K562 (cell line): ENCODE results near the gene RGS14. TPM values are rescaled to one million over a fixed set of nuclear protein-coding genes. Genes with fewer than 3 reads are reported as not detected.

Experiments used
- CEBPG ChIP-seq, 3 experiments: fragments of 200-800 bp in 1 of 3; sonication (Bioruptor generic) in 1 of 3; sonication (generic) in 1 of 3; formaldehyde crosslinking in 1 of 3; IDR thresholded peaks in 2 of 3; conservative IDR thresholded peaks in 1 of 3; 2 replicates each; pipeline versions ENCODE4 v1.6.1 to v1.8.0; 2016 to 2022; ENCODE audit warnings: missing compliant biosample characterization in 2 of 3, missing genetic modification characterization in 2 of 3, mild to moderate bottlenecking in 1 of 3, missing genetic modification reagents in 1 of 3
- CSDE1 ChIP-seq, 2 experiments: fragments of 450-650 bp; IDR thresholded peaks; 2 replicates each; pipeline ENCODE4 v1.6.1; 2016; ENCODE audit warnings: mild to moderate bottlenecking in 1 of 2
- EP400 ChIP-seq: fragments of 450-650 bp; IDR thresholded peaks from 2 replicates; pipeline ENCODE4 v1.6.1; 2017; ENCODE audit warnings: antibody characterized with exemption, mild to moderate bottlenecking, moderate library complexity
- GATA2 ChIP-seq: sonication (generic); formaldehyde crosslinking; IDR thresholded peaks from 2 replicates; pipeline ENCODE4 v1.4.0; 2020; ENCODE audit warnings: mild to moderate bottlenecking, missing genetic modification reagents
- MAZ ChIP-seq, 2 experiments: fragments of 450-650 bp in 1 of 2; sonication (generic) in 1 of 2; formaldehyde crosslinking; IDR thresholded peaks in 1 of 2; conservative IDR thresholded peaks in 1 of 2; 2 replicates each; pipeline versions ENCODE4 v1.4.0 to v1.5.0; 2020; ENCODE audit warnings: mild to moderate bottlenecking in 1 of 2, missing genetic modification reagents in 1 of 2
- NFE2L1 ChIP-seq: fragments of 450-650 bp; IDR thresholded peaks from 2 replicates; pipeline ENCODE4 v1.6.1; 2016; ENCODE audit warnings: missing genetic modification characterization, low read depth, mild to moderate bottlenecking, missing compliant biosample characterization, moderate library complexity, borderline replicate concordance
- NFIC ChIP-seq: fragments of 450-650 bp; IDR thresholded peaks from 2 replicates; pipeline ENCODE4 v1.6.1; 2017; ENCODE audit warnings: mild to moderate bottlenecking, inconsistent platforms
- NR2F6 ChIP-seq: fragments of 450-650 bp; formaldehyde crosslinking; IDR thresholded peaks from 2 replicates; pipeline ENCODE4 v1.4.0; 2020; ENCODE audit warnings: mild to moderate bottlenecking
- NRF1 ChIP-seq, 2 experiments: fragments of 450-650 bp; IDR thresholded peaks in 1 of 2; conservative IDR thresholded peaks in 1 of 2; 2 replicates each; pipeline ENCODE4 v1.6.1; 2014; ENCODE audit warnings: mild to moderate bottlenecking in 2 of 2
- PRDM10 ChIP-seq: fragments of 450-650 bp; IDR thresholded peaks from 2 replicates; pipeline ENCODE4 v1.6.1; 2018; ENCODE audit not compliant: partially characterized antibody
- STAT6 ChIP-seq: sonication (generic); formaldehyde crosslinking; IDR thresholded peaks from 2 replicates; pipeline ENCODE4 v1.8.1; 2023; ENCODE audit warnings: mild to moderate bottlenecking, missing genetic modification reagents
- VEZF1 ChIP-seq: fragments of 200-800 bp; sonication (Bioruptor generic); IDR thresholded peaks from 2 replicates; pipeline ENCODE4 v1.6.1; 2017; ENCODE audit warnings: missing genetic modification characterization, missing compliant biosample characterization
- ZC3H11A ChIP-seq: IDR thresholded peaks from 2 replicates; pipeline ENCODE4 v1.6.1; 2012; ENCODE audit warnings: low read depth, low read length, improper control_type of control experiment
- ZNF124 ChIP-seq: sonication (generic); formaldehyde crosslinking; IDR thresholded peaks from 2 replicates; pipeline ENCODE4 v1.8.1; 2022; ENCODE audit warnings: missing genetic modification reagents
- ZNF217 ChIP-seq: sonication (generic); formaldehyde crosslinking; IDR thresholded peaks from 2 replicates; pipeline ENCODE4 v1.8.0; 2022; ENCODE audit warnings: mild to moderate bottlenecking, missing genetic modification reagents
- ZNF282 ChIP-seq: sonication (generic); formaldehyde crosslinking; IDR thresholded peaks from 2 replicates; pipeline ENCODE4 v1.8.1; 2023; ENCODE audit warnings: missing genetic modification reagents
- ZNF511 ChIP-seq: sonication (generic); formaldehyde crosslinking; IDR thresholded peaks from 2 replicates; pipeline ENCODE4 v1.8.0; 2022; ENCODE audit warnings: mild to moderate bottlenecking, missing genetic modification reagents
- ZNF780A ChIP-seq: fragments of 250-450 bp; sonication (Bioruptor Pico); IDR thresholded peaks from 2 replicates; pipeline ENCODE4 v1.5.0; 2021; ENCODE audit warnings: mild to moderate bottlenecking
- polyA plus RNA-seq, 8 experiments: library from polyadenylated mRNA; depleted of rRNA in 4 of 8; stranded (reverse) in 5 of 8; unstranded in 3 of 8; fragments of >200 nt; fragmentation: Nextera tagmentation in 2 of 8; fragmentation: Illumina TruSeq in 1 of 8; extraction: Ambion mirVana in 2 of 8; extraction: Trizol in 1 of 8; gene quantifications; 2 replicates each; pipeline versions ENCODE4 v1.2.1 to v1.2.3, GENCODE V29; 2011 to 2014; ENCODE audit warnings: inconsistent platforms in 1 of 8, missing spikeins in 1 of 8
- total RNA-seq, 7 experiments: library from RNA; depleted of rRNA in 6 of 7; stranded (reverse); fragments of >200 nt in 6 of 7; fragmentation: Illumina TruSeq in 2 of 7; extraction: Trizol in 2 of 7; gene quantifications; 2 replicates each; pipeline versions ENCODE4 v1.2.1 to v1.2.3, GENCODE V29; 2011 to 2021; ENCODE audit warnings: low replicate concordance in 1 of 7

The RGS14 gene
- total and polyA plus RNA-seq, 9 of the 15 experiments (the other 6 are each of a cell fraction or from before 2014, with no cell fraction given), result 0.28 to 75.9 (median 34.5) TPM

- no peak for TF ChIP-seq ZNF217 (CRISPR knock-in tag)
- TF ChIP-seq ZNF124 (CRISPR knock-in tag), result no peak
- 0 out of 2 replicates have a peak, but pooled peaks have one; percentile 20 for TF ChIP-seq ZC3H11A
- peak in 1 of 2 experiments; percentile 57; a peak in 1 of 4 replicates for TF ChIP-seq CSDE1 (IDR thresholded peaks at IDR 0.05)
- TF ChIP-seq GATA2 (CRISPR knock-in tag), result peak; percentile 54; the same call in 1 of the 2 replicates
- no peak for TF ChIP-seq ZNF780A (CRISPR knock-in tag)
- TF ChIP-seq NFE2L1 (tag), result no peak
- no peak for TF ChIP-seq ZNF511 (CRISPR knock-in tag)
- TF ChIP-seq MAZ (CRISPR knock-in tag; conservative IDR thresholded peaks at IDR 0.05 in 1 of 2, IDR thresholded peaks at IDR 0.05 in 1 of 2), result peak in 1 of 2 experiments; percentile 65; a peak in 2 of 4 replicates
- no peak for TF ChIP-seq PRDM10
- TF ChIP-seq CEBPG (CRISPR knock-in tag; IDR thresholded peaks at IDR 0.05), result no peak
- no peak for TF ChIP-seq CEBPG (tag; conservative IDR thresholded peaks at IDR 0.05 in 1 of 2, IDR thresholded peaks at IDR 0.05 in 1 of 2)
- TF ChIP-seq NR2F6, result no peak
- TF ChIP-seq STAT6, result no peak
- TF ChIP-seq ZNF282 (CRISPR knock-in tag), result no peak
- no peak for TF ChIP-seq NFIC
- TF ChIP-seq NRF1 (conservative IDR thresholded peaks at IDR 0.05 in 1 of 2, IDR thresholded peaks at IDR 0.05 in 1 of 2), result peak; percentile 34 to 53; a peak in 3 of 4 replicates
- no peak; the same call in 1 of the 2 replicates for TF ChIP-seq VEZF1 (CRISPR knock-in tag)
- TF ChIP-seq EP400, result peak; percentile 85
Observed at GRCh38 chr5:177390363-177391300, 32.9 kb downstream of the RGS14 start (continued).
